Skeletal muscle tissue (tissue), 4 donors: ENCODE results near the gene AADACL2. TPM values are rescaled to one million over a fixed set of nuclear protein-coding genes. Genes with fewer than 3 reads are reported as not detected.

Source experiments
- H3K27ac ChIP-seq: one replicate; pipeline ENCODE4 v1.7.0; 2013; ENCODE audit warnings: mild to moderate bottlenecking, low read depth, low read length, inconsistent platforms
- H3K27me3 ChIP-seq, 3 donors: one replicate each; pipeline ENCODE4 v1.7.0; 2013; ENCODE audit warnings: low read length in 3 of 3; ENCODE audit not compliant: control insufficient read depth in 3 of 3, insufficient read depth in 3 of 3
- H3K36me3 ChIP-seq, 3 donors: one replicate each; pipeline ENCODE4 v1.7.0; 2013; ENCODE audit warnings: low read length in 3 of 3; ENCODE audit not compliant: control insufficient read depth in 3 of 3, insufficient read depth in 3 of 3
- H3K4me1 ChIP-seq, 3 donors: one replicate each; pipeline ENCODE4 v1.7.0; 2013; ENCODE audit warnings: low read length in 3 of 3, mild to moderate bottlenecking in 3 of 3; ENCODE audit not compliant: control insufficient read depth in 3 of 3, insufficient read depth in 3 of 3
- H3K4me3 ChIP-seq, 3 donors: one replicate each; pipeline ENCODE4 v1.7.0; 2013; ENCODE audit warnings: low read length in 3 of 3
- H3K9ac ChIP-seq, 3 donors: one replicate each; pipeline ENCODE4 v1.7.0; 2013; ENCODE audit warnings: low read length in 3 of 3, mild to moderate bottlenecking in 3 of 3, moderate library complexity in 2 of 3, low read depth in 1 of 3
- H3K9me3 ChIP-seq, 3 donors: one replicate each; pipeline ENCODE4 v1.7.0; 2013; ENCODE audit warnings: low read length in 3 of 3; ENCODE audit not compliant: control insufficient read depth in 3 of 3
- total RNA-seq: library from RNA; depleted of rRNA; stranded (reverse); fragments of >200 nt; gene quantifications from one replicate; pipeline ENCODE4 v1.2.3, GENCODE V29; 2014
- donor health status: Osteomylitis.

AADACL2 gene
- total RNA-seq, 1 donor from 2014 or later, result not detected

GRCh38 chr3:151721294-151721693 lies 12.4 kb upstream of the AADACL2 start:
- Histone ChIP-seq H3K27ac (no peak overlapping the region), H3K27me3 (no peaks in the 10 kb centered on the region), H3K4me3 (no peak overlapping the region), H3K9me3 (no peaks in the 10 kb centered on the region), H3K36me3 (no peaks in the 10 kb centered on the region), H3K4me1 (no peaks in the 10 kb centered on the region), H3K9ac (no peak overlapping the region)

- H3K36me3 ChIP-seq, result no peaks in the 10 kb centered on the region
- H3K27me3 ChIP-seq, result no peaks in the 10 kb centered on the region
- H3K4me1 ChIP-seq, result no peaks in the 10 kb centered on the region
These were observed 10.9 kb upstream of the AADACL2 start for GRCh38 chr3:151722856-151723255.

GRCh38 chr3:151724576-151725562 lies 8.9 kb upstream of the AADACL2 start:
- no peak overlapping the region for H3K27ac ChIP-seq

More at GRCh38 chr3:151722856-151723255, 10.9 kb upstream of the AADACL2 start:
- Histone ChIP-seq H3K27ac (no peak overlapping the region), H3K9ac (no peak overlapping the region), H3K4me3 (no peak overlapping the region), H3K9me3 (no peaks in the 10 kb centered on the region)

GRCh38 chr3:151726016-151726415 lies 7.7 kb upstream of the AADACL2 start:
- Histone ChIP-seq H3K4me1 (no peaks in the 10 kb centered on the region), H3K27me3 (no peaks in the 10 kb centered on the region), H3K9ac (no peak overlapping the region), H3K4me3 (no peak overlapping the region), H3K9me3 (no peaks in the 10 kb centered on the region), H3K36me3 (no peaks in the 10 kb centered on the region), H3K27ac (no peak overlapping the region)

More at GRCh38 chr3:151724576-151725562, 8.9 kb upstream of the AADACL2 start:
- Histone ChIP-seq H3K9ac (no peak overlapping the region), H3K9me3 (no peaks in the 10 kb centered on the region), H3K27me3 (no peaks in the 10 kb centered on the region), H3K4me1 (no peaks in the 10 kb centered on the region), H3K36me3 (no peaks in the 10 kb centered on the region), H3K4me3 (no peak overlapping the region)

GRCh38 chr3:151732861-151733260 lies 866 bp upstream of the AADACL2 start:
- no peaks in the 10 kb centered on the region for H3K36me3 ChIP-seq
- H3K4me3 ChIP-seq, result no peak overlapping the region
- no peaks in the 10 kb centered on the region for H3K4me1 ChIP-seq
- H3K27ac ChIP-seq, result no peak overlapping the region
- H3K9ac ChIP-seq, result no peak overlapping the region
- no peaks in the 10 kb centered on the region for H3K27me3 ChIP-seq
- H3K9me3 ChIP-seq, result no peaks in the 10 kb centered on the region

- Histone ChIP-seq H3K4me1 (no peaks in the 10 kb centered on the region), H3K36me3 (no peaks in the 10 kb centered on the region), H3K9ac (no peak overlapping the region), H3K27me3 (no peaks in the 10 kb centered on the region), H3K27ac (no peak overlapping the region), H3K9me3 (no peaks in the 10 kb centered on the region), H3K4me3 (no peak overlapping the region)
These were observed 6.9 kb downstream of the AADACL2 start for GRCh38 chr3:151740581-151740980.

- Histone ChIP-seq H3K9ac (no peak overlapping the region), H3K27me3 (no peaks in the 10 kb centered on the region), H3K9me3 (no peaks in the 10 kb centered on the region), H3K36me3 (no peaks in the 10 kb centered on the region), H3K27ac (no peak overlapping the region), H3K4me1 (no peaks in the 10 kb centered on the region), H3K4me3 (no peak overlapping the region)
These were observed 10.1 kb downstream of the AADACL2 start for GRCh38 chr3:151743855-151744254.

- Histone ChIP-seq H3K27ac (no peak overlapping the region), H3K4me3 (no peak overlapping the region), H3K9ac (no peak overlapping the region), H3K9me3 (no peaks in the 10 kb centered on the region), H3K36me3 (no peaks in the 10 kb centered on the region), H3K4me1 (no peaks in the 10 kb centered on the region), H3K27me3 (no peaks in the 10 kb centered on the region)
These were observed 16.5 kb downstream of the AADACL2 start for GRCh38 chr3:151750181-151750580.

- Histone ChIP-seq H3K27me3 (no peaks in the 10 kb centered on the region), H3K9ac (no peak overlapping the region), H3K4me3 (no peak overlapping the region), H3K4me1 (no peaks in the 10 kb centered on the region), H3K9me3 (no peaks in the 10 kb centered on the region), H3K27ac (no peak overlapping the region), H3K36me3 (no peaks in the 10 kb centered on the region)
These were observed 17.0 kb downstream of the AADACL2 start for GRCh38 chr3:151750678-151751077.

- no peaks in the 10 kb centered on the region for H3K27me3 ChIP-seq
These were observed 17.4 kb downstream of the AADACL2 start for GRCh38 chr3:151751161-151751560.

More at GRCh38 chr3:151751161-151751560, 17.4 kb downstream of the AADACL2 start:
- Histone ChIP-seq H3K4me1 (no peaks in the 10 kb centered on the region), H3K27ac (no peak overlapping the region), H3K4me3 (no peak overlapping the region), H3K9me3 (no peaks in the 10 kb centered on the region), H3K9ac (no peak overlapping the region), H3K36me3 (no peaks in the 10 kb centered on the region)
